Skeletal muscle tissue (tissue), 4 donors: ENCODE results near the gene TCF12. TPM values are rescaled to one million over a fixed set of nuclear protein-coding genes. Genes with fewer than 3 reads are reported as not detected.

ENCODE experiments used
- H3K27ac ChIP-seq: one replicate; pipeline ENCODE4 v1.7.0; 2013; ENCODE audit warnings: mild to moderate bottlenecking, low read depth, low read length, inconsistent platforms
- H3K27me3 ChIP-seq, 3 donors: one replicate each; pipeline ENCODE4 v1.7.0; 2013; ENCODE audit warnings: low read length in 3 of 3; ENCODE audit not compliant: control insufficient read depth in 3 of 3, insufficient read depth in 3 of 3
- H3K36me3 ChIP-seq, 3 donors: one replicate each; pipeline ENCODE4 v1.7.0; 2013; ENCODE audit warnings: low read length in 3 of 3; ENCODE audit not compliant: control insufficient read depth in 3 of 3, insufficient read depth in 3 of 3
- H3K4me1 ChIP-seq, 3 donors: one replicate each; pipeline ENCODE4 v1.7.0; 2013; ENCODE audit warnings: low read length in 3 of 3, mild to moderate bottlenecking in 3 of 3; ENCODE audit not compliant: control insufficient read depth in 3 of 3, insufficient read depth in 3 of 3
- H3K4me3 ChIP-seq, 3 donors: one replicate each; pipeline ENCODE4 v1.7.0; 2013; ENCODE audit warnings: low read length in 3 of 3
- H3K9ac ChIP-seq, 3 donors: one replicate each; pipeline ENCODE4 v1.7.0; 2013; ENCODE audit warnings: low read length in 3 of 3, mild to moderate bottlenecking in 3 of 3, moderate library complexity in 2 of 3, low read depth in 1 of 3
- H3K9me3 ChIP-seq, 3 donors: one replicate each; pipeline ENCODE4 v1.7.0; 2013; ENCODE audit warnings: low read length in 3 of 3; ENCODE audit not compliant: control insufficient read depth in 3 of 3
- total RNA-seq: library from RNA; depleted of rRNA; stranded (reverse); fragments of >200 nt; gene quantifications from one replicate; pipeline ENCODE4 v1.2.3, GENCODE V29; 2014
- donor health status: Osteomylitis.

Gene TCF12
- total RNA-seq, 1 donor from 2014 or later = 136 TPM

DNA sequence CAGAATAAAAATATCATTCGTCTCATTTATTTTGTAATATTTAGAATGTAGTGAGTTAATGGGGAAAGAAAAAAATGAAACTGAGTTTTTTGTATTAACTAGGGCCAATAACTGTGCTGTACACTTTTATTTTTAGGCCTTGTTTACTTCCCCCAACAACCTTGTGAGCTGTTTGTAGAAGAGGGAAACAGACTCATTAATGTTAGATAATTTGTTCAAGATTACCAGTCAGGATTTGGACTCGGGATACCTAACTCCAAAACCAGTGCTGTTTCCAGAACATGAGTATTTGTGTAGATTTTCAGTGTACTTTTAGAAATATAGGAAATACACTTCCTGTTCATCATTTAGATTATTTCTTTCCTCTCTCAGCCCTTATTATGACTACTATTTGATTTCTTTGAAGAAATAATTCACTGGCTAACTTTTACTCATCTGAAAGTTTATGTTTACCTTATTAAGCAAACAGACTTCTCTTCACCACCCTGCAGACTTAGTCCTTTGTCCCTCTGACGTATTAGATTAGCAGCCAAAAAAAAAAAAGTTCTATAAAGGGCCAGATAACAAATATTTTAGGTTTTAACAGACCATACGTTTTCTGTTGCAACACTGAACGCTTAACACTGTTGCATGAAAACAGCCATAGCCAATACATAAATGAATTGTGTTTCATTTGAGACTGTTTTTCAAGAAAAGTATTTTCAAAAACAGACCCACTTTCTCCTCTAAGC, 265.3 kb downstream of the TCF12 start:
- Histone ChIP-seq H3K9ac (no peak overlapping the region), H3K27ac (no peak overlapping the region), H3K27me3 (no peaks in the 10 kb centered on the region)

DNA sequence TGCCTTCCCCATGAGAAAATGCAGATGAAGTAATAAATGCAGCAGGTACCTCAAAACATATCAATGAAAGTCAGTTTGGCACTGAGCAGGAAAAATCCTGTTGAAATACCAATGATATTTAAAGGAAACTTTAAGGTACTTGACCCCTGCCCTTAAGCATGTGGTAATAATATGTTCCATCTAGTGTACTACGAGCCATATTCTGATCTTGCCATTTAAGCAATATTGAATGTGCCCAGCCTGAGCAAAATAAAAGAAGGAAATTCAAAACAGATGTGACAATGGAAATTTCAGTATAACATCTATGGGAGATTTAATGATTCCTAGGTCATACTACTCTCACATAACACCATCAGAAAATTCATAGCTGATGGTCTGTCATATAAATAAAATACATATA, 266.1 kb downstream of the TCF12 start:
- Histone ChIP-seq H3K4me3 (no peak overlapping the region), H3K4me1 (no peaks in the 10 kb centered on the region), H3K9ac (no peak overlapping the region), H3K9me3 (no peaks in the 10 kb centered on the region), H3K27ac (no peak overlapping the region), H3K36me3 (no peaks in the 10 kb centered on the region), H3K27me3 (no peaks in the 10 kb centered on the region)

More for the DNA sequence above, 265.3 kb downstream of the TCF12 start:
- no peaks in the 10 kb centered on the region for H3K4me1 ChIP-seq
- H3K4me3 ChIP-seq = no peak overlapping the region
- no peaks in the 10 kb centered on the region for H3K9me3 ChIP-seq
- no peaks in the 10 kb centered on the region for H3K36me3 ChIP-seq

DNA sequence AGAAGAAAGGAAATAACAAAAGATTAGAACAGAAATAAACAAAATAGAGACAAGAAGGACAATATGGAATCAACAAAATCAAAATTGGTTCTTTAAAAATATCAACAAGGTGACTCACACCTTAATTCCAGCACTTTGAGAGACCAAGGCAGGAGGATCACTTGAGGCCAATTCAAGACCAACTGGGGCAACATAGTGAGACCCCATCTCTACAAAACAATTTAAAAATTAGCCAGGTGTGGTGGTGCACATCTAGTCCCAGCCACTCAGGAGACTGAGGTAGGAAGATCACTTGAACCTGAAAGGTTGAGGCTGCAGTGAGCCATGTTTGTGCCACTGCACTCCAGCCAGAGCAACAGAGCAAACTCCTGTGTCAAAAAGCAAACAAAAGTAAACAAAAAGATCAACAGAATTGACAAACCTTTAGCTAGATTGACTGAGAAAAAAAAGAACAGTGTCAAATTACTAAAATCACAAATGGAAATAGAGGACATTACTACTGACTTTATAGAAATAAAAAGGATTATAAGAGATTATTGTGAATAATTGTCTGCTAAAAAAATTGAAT, 267.1 kb downstream of the TCF12 start:
- no peak overlapping the region for H3K27ac ChIP-seq
- H3K9me3 ChIP-seq = no peaks in the 10 kb centered on the region
- H3K4me3 ChIP-seq = no peak overlapping the region
- no peaks in the 10 kb centered on the region for H3K36me3 ChIP-seq
- H3K27me3 ChIP-seq = no peaks in the 10 kb centered on the region
- no peak overlapping the region for H3K9ac ChIP-seq
- no peaks in the 10 kb centered on the region for H3K4me1 ChIP-seq

DNA sequence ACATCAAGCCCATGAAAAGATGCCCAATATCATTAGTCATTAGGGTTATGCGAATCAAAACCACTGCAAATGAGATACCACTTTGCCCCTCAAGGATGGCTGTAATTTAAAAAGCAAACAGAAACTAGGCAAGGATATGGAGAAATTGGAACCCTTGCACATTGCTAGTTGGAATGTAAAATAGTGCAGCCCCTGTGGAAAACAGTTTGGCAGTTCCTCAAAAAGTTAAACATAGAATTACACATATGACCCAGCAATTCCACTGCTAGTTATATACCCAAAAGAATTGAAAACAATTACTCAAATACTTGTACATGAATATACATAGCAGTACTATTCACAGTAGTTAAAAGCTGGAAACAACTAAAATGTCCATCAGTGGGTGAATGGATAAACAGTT, 271.0 kb downstream of the TCF12 start:
- Histone ChIP-seq H3K9me3 (no peaks in the 10 kb centered on the region), H3K9ac (no peak overlapping the region), H3K36me3 (peaks cover 3 to 7% (median 3%) of the 10 kb centered on the region in 3 donors), H3K27me3 (no peaks in the 10 kb centered on the region), H3K4me1 (no peaks in the 10 kb centered on the region), H3K4me3 (no peak overlapping the region), H3K27ac (no peak overlapping the region)

DNA sequence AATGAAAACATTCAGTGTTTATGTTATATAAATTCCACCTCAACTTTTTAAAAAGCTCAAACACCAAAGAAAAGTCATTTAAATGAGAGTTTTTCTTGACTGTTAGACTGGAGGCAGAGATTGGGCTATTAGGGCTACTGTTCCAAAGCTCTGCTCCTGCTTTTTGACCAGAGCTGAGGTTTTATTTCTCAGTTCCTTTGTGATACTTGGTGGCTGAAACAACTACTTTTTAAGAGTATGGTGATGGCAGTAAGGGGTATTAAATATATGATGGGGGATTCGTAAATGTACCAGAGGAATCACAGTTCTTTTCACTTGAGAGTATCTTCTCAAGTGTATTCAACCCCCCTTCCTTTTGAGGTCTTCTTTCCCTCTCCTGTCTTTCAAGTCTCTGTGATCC, 271.8 kb downstream of the TCF12 start:
- Histone ChIP-seq H3K9ac (no peak overlapping the region), H3K36me3 (peaks cover 3 to 7% (median 3%) of the 10 kb centered on the region in 3 donors), H3K4me3 (no peak overlapping the region), H3K27ac (no peak overlapping the region), H3K9me3 (no peaks in the 10 kb centered on the region), H3K27me3 (no peaks in the 10 kb centered on the region), H3K4me1 (no peaks in the 10 kb centered on the region)

DNA sequence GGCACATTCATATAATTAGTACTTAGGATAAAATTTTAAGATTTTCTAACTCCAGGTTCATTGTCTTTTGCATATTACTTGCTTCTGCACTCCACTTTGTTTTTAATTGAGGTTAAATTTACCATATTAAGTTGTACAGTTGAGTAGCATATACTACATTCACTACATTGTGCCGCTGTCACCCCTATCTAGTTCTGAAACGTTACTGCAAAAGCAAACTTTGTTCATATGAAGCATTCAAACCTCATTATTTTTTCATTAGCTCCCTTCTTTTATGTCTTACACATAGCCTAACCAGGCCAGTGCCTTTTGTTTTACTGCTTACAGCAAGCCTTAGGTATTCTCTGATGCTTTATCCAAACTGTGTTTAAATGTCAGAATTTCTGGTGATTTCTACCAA, 274.7 kb downstream of the TCF12 start:
- Histone ChIP-seq H3K4me1 (no peaks in the 10 kb centered on the region), H3K9me3 (no peaks in the 10 kb centered on the region), H3K27ac (no peak overlapping the region), H3K9ac (no peak overlapping the region), H3K27me3 (no peaks in the 10 kb centered on the region), H3K36me3 (peaks cover 3 to 7% (median 3%) of the 10 kb centered on the region in 3 donors), H3K4me3 (no peak overlapping the region)

DNA sequence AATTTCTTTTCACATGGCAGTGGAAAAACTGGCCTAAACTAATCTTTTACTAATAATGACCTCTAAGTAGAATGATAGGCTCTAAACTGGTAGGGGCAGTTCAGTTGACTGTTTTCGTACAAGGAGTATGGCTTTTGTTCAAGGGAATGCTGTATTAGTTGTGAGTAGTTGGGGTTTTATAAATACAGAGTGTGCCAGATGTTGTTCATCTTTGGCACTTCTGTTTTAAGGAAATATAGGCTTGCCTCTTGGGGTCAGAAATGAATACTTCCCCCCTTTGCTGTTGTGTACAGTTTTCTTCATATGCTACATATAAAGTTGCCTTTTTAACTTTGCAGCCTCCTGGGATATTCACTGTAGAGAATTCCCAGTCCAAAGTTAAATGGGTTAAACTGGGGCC, 276.9 kb downstream of the TCF12 start:
- H3K4me1 ChIP-seq = no peaks in the 10 kb centered on the region
- no peak overlapping the region for H3K4me3 ChIP-seq
- H3K27ac ChIP-seq = no peak overlapping the region
- no peaks in the 10 kb centered on the region for H3K27me3 ChIP-seq
- H3K36me3 ChIP-seq = peaks cover 3 to 7% (median 3%) of the 10 kb centered on the region in 3 donors
- no peaks in the 10 kb centered on the region for H3K9me3 ChIP-seq
- H3K9ac ChIP-seq = no peak overlapping the region

DNA sequence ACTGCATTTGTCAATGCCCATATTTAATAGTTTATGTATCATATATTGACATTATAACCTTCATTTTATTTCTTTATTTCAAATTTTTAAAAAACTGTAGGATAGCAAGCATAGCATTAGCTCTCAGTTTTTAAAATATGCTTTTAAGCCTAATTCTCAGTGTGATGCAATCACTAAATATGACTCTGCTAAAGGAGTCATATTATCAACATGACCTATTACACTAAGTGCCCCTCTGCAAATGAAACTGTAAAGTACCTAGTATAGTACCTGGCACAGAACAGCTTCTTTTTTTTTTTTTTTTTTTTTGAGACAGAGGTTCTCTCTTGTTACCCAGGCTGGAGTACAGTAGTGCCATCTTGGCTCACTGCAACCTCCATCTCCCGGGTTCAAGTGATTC, 278.4 kb downstream of the TCF12 start:
- Histone ChIP-seq H3K27ac (no peak overlapping the region), H3K36me3 (peaks cover 3 to 6% (median 3%) of the 10 kb centered on the region in 3 donors), H3K27me3 (no peaks in the 10 kb centered on the region), H3K9me3 (no peaks in the 10 kb centered on the region), H3K4me3 (no peak overlapping the region), H3K9ac (no peak overlapping the region), H3K4me1 (no peaks in the 10 kb centered on the region)

DNA sequence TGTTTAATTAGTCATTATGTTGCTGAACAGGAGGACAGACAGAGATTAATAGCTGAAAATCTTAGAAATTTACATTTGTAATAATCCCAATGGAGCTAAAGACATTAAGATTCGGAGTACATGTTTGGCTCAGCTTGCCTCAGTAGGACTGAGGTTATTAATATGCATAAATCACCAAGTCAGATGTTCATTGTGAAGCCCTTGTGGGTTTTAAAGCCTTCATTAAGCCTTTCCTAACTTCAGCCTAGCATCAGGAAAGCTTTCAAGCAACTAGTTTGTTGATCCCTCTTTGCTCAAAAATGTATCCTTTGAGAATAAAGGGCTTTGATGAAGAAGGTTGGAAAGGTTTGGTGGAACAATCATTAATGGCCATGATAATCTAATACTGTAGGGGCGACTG, 279.7 kb downstream of the TCF12 start:
- H3K9ac ChIP-seq = no peak overlapping the region
- H3K36me3 ChIP-seq = peaks cover 0 to 3% (median 0%) of the 10 kb centered on the region in 3 donors
- no peak overlapping the region for H3K27ac ChIP-seq
- no peaks in the 10 kb centered on the region for H3K4me1 ChIP-seq
- no peaks in the 10 kb centered on the region for H3K9me3 ChIP-seq
- H3K4me3 ChIP-seq = no peak overlapping the region
- H3K27me3 ChIP-seq = no peaks in the 10 kb centered on the region

DNA sequence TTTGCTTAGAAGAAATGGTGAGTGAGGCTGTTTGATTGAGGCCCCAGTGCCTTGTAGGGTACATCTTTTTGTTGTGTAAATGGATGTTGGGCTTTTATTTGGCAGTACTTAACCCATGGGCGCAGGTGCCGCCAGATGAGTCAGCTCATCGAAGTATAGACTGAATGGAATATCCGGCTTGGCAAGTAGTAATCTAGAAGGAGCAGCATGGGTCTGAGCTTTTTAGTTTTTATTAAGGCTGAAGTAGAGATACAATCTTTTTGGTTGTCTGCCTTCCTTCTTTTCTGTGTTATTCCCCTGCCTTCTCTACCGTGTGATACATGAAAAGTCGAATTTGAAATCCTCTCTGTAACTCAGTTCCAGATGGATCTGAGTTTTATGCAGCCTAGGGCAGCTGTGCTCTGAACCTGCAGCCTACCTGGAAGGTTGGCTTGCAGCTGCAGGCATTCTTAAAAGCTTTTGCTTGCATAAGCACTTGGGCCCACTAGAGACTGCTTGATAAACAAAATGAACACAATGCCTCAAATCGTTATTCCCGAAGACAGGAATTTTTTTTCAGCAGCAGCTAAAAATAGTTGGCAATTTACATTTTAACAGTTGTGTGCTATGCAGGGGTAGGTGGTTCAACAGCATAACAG, 280.3 kb downstream of the TCF12 start:
- Histone ChIP-seq H3K27ac (no peak overlapping the region), H3K36me3 (peaks cover 0 to 3% (median 0%) of the 10 kb centered on the region in 3 donors), H3K9me3 (no peaks in the 10 kb centered on the region), H3K27me3 (no peaks in the 10 kb centered on the region), H3K4me3 (no peak overlapping the region), H3K4me1 (no peaks in the 10 kb centered on the region), H3K9ac (no peak overlapping the region)
